Measurements from ENCODE around the gene DPH6.
"Not testable (repeated sequence)": the region's sequence is repeated elsewhere in the genome, so short reads cannot be mapped to it uniquely, and the experiment has no call there.

The DPH6 gene, protein sequence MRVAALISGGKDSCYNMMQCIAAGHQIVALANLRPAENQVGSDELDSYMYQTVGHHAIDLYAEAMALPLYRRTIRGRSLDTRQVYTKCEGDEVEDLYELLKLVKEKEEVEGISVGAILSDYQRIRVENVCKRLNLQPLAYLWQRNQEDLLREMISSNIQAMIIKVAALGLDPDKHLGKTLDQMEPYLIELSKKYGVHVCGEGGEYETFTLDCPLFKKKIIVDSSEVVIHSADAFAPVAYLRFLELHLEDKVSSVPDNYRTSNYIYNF

DNA sequence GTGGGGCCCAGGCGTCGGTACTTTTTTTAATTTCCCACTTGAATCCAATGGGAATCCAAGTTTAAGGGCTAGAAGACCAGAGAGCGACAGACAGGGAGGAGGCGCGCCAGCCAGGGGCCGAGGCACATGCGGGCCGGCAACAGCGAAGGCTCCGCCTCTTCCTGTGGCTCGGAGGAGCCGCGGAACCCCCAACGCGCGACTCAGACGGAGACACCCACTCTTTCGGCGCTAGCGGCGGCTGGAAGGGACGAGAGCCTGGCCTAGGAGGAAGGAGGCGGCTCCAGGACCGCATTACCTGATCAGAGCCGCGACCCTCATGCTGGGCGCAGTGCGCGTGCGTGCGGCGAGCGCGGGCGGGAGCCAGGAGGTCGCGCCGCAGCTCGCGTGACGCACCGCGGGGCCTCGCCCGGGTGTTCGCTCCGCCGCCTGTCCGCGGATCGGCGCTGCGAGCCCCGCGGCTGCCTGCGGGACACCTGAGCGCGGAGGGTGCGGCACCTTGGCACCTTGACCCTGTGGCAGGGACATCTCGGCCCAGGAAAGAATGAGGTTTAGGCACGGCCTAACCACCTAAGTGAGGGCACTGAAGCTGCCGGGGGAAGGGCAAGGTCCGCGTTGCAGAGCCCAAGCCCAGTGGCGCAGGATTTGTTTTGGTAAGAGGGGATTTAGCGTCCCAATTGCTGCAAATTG lies at the start of gene DPH6:
TSS of gene DPH6 (minus strand) at position 342 of the 687 bp plus-strand sequence. CDS start at position 318, 24 bp downstream.
- DNase-seq, result peak; percentile 35

DNA sequence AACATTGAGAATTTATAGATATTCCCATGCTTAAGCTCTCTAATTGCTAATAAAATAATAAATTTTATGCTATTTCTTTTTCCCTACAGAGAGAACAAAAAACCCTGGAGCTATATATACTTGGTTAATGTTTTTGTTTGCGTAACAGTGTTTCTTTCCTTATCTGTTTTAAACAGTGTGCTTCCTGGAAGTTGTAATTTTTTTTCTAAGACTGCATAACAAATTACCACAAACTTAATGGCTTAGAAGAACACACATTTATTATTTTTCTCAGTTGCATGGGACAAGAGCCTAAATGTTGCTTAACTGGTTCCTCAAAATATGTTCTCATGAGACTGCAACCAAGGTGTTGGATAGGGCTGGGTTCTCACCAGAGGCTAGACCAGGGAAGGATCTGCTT lies 49.7 kb upstream of the DPH6 start:
- DNase-seq, result no peak

DNA sequence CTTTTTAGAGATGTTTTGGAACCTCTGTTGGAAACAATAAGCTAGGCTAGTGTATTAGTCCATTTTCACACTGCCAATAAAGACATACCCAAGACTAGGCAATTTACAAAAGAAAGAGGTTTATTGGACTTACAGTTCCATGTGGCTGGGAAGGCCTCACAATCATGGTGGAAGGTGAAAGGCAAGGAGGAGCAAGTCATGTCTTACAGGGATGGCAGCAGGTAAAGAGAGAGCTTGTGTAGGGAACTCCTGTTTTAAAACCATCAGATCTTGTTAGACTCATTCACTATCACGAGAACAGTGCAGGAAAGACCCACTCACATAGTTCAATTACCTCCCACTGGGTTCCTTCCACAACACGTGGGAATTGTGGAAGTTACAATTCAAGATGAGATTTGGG lies 46.0 kb upstream of the DPH6 start:
- DNase-seq, result not testable (repeated sequence)

DNA sequence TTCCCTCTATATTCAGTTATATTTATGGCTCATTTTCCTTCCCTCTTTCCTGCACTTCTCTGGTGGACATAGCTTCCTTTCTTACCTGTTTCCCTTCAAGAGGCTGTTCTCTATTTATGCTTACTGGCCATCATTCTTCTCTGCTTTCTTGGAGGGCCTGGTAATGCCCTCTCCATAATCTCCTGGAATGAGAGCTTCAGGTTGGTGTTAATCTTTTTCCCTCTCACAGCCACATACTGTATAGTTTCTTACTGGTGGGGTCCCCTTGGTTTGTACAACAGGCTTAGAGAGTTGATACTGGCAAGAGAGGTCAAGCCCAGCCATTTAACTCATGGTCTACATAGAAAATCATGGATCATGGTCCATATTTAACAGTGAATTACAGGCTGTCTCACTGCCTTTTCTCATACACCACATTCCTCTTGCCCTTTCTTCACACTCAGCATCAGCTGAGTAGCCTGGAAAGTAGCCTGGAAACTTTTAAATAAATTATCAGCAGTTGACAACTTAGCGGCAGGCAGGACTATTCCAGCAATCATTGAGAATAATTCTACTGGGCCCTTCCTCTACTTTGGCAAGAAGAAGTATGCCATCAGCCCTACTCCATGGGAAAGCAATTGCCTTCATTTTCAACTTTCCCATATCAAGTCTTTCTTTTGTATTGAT lies 38.0 kb upstream of the DPH6 start:
- no peak for DNase-seq

DNA sequence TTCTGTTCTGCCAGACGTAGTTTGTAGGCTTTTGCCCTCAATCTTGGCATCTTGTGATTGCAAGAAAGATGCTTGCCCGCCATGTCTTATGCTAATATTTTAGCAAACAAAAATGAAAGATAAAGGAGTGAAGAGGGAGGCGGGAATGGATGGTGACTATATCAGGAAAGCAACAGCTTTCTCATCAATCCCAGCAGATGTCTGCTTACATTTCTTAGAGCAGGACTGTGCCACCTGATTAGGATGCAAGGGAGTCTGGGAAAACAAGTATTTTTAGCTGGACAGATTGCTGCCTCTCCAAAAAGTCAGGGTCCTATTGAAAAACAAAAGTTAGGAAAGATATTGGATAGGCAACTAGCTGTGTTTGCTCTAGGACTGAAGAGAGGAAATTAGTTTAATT lies 34.6 kb upstream of the DPH6 start:
- DNase-seq, result no peak

DNA sequence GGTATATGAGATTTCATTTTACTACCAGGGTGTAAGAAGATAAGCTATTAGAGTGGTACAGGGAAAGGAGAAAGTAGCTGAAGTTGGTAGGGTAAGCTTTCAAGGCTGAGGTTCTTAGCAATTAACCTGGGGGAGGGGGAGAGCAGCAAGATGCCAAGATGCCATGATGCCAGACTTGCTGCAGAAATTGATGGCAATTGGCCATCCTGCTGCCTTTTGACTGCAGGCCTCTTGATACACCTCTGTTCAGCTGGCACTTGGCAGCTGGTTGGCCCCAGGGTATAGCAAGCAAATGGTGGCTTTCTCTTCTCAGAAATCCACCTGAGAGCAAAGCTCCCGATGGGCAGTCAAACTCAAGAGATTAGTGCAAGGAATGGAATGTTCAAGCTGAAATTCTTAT lies 21.4 kb upstream of the DPH6 start:
- DNase-seq, result no peak

DNA sequence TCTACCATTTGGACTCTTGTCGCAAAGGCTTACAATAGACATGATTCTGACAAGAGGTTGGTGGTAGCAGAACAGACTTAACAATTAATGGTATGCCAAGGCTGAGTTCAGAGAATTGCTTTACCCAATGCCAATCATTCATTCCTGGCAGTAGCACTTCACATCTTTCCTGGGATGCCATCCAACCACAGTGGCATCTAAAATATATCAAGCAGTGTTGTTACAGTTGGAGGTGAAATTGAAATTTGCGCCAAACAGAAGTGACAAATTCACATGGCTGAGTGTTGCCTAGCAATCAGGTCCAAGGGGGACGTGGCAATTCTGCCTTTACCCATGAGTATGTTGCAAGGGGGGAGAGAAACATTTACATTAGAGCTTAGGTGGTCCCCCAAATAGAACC lies 21.0 kb upstream of the DPH6 start:
- no peak for DNase-seq

DNA sequence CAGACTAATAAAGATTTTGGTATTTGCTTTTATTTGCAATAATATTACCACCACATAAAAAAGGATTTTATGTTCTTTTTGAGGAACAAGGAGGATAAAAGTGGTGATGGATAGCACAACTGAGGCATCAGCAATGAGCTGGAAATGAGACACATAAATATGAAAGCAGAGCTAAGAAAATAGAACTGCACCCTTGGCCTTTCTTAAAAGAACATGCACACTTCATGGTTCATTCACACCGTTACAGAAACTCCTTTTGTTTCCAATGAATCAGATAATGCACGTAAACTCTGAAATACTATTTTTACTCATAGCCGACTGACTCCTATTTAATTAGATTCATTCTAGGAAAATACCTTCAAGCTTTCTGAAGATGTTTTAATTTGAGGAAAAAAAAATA lies 19.9 kb upstream of the DPH6 start:
- DNase-seq, result no peak

DNA sequence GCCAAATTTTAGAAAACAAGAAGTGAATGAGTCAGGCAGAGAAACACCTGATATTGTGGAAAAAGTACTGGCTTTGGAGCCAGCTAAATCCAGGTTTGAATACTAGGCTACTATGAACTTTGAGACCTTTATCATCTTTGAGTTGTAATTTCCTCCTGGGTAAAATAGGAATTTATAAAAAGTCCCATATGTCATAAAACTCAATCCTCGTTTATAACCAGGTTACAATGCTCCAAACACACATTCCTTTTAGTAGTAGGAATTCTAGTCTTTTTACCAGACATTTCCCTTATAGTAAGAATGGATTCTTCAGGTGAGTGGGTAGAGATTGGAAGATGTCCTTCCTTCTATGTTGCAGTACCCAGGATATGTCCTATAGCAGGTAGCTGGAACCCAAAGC lies 16.7 kb upstream of the DPH6 start:
- no peak for DNase-seq

DNA sequence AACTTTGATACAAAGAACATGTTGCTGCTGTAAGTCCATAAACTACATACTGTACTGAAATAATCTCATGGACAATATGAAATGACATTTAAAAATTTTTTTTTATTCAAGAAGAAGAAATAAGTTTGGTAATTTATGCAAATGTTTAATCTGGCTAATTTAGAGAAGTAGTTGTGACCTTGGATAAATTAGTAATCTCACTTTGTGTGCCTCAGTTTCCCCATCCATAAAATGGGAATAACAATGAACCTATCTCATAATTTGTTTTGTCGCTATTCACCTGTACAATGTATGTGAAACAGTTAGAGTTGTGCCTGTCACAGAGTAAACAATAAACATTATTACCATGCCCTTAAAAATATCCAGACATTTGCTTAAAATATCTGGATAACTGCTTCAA lies 15.3 kb upstream of the DPH6 start:
- DNase-seq, result no peak

DNA sequence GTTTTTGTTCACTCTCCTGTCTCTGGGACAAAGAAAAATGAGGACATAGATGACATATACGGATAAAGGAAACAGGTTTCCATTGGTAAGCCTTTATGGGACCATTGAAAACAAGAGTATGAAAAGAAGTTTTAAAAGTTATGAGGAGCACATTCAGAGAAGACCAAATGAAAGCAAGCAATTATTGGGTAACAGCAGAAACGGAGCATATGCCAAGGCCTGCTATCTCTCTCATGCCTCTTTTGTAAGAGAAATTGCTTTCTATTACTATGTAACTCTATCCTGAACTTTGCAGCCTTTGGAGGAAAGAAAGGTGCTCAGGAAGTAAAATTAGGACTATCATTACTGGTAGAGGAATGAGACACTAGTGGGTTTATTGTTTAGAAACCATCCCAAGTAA lies 14.9 kb upstream of the DPH6 start:
- DNase-seq, result no peak

DNA sequence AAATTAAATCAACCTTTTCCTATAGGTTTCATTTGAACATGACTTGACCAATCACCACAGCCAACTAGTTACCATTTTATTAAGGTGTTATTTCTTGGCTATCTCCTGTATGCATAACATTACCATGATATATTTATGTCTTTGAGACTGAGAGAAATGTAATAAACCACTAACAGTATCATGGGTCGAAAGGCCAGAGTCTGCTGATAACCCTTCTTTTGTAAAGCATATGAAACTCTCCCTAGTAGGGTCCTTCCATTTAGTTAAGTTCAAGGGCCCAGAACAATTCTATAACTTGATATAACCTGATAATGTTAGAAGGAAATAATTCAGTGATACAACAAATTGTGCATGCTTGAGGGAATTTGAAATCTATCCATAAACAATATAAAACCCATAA lies 14.3 kb upstream of the DPH6 start:
- DNase-seq, result no peak

DNA sequence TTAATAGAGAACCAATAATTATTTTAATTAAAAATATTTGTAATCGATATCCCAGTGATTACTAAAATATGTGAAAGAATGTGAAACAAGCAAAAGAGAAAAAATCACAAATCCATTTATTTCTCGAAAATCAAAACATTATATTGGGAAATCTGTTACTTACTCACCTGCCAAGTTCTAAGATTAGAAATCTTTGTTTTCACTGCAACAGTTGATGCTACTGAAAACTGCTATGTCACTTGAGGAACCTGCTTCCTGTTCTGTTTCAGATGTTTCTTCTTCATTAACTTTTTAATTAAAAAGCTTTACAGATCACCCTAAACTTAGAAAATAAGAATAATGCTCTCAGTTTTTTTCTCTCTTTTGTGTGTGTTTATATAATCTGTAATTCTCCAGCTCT lies 13.7 kb upstream of the DPH6 start:
- no peak for DNase-seq

DNA sequence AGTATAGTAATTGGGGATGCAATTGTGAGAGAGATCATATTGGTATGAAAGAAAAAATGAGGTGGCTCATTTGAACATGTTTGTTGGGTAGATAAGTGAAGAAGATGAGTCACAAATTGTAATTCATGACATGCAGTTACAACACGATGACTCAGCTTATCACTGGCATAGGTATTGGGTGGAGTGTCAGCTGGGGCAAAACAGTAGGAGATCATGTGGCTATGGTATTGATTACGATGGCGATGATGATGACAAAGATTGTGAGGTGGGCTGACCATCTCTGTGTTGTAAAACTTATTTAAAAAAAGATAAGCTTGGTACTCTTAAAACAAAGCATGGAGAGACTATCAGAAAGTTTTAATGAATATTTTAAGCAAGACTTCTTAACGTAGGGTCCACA lies 11.6 kb upstream of the DPH6 start:
- DNase-seq, result no peak

DNA sequence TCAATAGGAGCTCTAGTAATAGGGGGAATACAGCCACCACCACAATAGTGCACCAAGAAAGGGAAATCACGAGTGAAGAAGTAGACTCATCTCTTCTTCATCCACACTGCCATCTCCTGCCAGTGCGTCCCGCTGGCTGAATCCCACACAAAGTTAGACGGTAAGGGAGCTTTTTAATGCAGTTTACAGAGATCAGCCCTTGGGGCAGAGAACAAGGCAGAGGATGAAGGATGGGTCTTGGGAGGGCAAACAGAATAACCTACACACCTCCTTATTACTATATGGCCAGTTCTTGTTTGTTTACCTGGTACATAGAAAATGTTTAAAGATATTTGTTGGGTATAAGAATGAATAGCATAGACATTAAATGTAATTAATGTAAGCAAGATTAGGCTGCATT lies 11.0 kb upstream of the DPH6 start:
- DNase-seq, result no peak

DNA sequence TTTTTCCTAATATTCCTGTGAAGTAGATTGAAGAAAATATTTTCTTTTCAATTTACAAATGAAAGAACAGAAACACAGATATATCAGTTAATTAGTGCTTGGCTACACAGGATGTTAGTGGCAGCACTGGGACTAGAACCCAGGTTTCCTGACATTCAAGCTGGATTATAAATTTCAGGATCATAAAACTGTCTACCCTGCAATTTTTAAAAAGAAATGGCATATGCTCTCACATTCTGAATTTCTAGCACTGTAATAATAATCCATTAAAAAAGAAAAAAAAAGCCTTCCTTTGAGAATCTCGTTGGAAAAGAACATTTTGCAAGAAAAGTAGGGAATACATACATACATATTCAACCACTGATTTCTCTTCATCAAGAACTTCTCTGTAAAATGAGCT lies 9.3 kb upstream of the DPH6 start:
- DNase-seq, result no peak

DNA sequence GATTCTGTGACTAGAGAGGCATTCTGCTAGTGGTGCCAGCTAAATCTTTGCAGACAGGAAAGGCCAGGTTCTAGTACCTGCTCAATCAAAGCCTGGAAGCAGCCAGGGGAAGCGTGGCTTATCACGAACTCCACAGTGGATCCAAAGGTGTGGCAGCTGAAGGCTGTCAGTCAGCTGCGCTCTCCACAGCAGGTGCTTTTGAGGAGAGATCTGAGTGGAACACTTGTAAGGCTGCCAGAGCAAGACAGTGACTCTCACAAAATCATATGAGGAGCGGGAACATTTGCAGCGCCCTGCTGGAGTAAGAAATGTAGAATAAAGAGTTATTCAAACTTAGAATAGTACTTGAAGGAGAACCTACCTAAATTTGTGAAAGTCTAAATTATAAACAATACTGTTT lies 5.0 kb upstream of the DPH6 start:
- DNase-seq, result no peak

DNA sequence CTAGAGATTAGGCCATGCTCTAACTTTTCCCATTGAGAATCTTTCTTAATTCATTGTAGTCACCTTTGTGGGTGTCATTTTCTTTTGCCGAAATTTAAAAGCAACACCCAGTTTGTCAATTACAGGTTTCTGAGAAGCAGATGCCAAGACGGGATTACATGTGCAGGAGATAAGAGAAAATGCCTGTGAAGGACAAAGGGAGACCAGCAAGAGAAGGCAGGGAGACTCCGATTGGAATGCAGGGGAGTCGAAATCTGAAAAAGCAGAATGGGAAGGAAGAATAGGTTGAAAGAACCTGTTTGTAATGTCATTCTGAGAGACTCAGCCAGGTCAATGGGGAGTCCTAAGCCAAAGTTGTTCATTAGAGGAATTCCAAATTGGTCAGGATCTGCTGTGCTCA lies 3.6 kb upstream of the DPH6 start:
- no peak for DNase-seq

DNA sequence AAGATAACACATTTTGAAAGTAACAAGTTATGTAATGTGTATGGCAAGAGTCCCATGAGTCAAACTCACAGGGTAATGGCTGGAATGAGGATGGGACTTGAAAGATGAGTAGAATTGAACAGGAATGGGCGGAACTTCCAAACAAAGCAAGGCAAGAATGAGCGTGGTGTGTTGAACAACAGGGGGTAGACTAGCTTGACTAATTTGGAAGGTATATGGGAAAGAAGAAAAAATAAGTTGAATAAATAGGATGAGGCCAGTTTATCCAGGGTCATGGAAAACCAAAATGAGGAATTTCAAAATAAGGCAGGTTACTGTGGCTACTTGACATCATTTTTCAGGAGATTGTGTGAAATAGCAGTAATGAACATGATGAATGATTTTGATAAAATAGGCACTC lies 2.5 kb upstream of the DPH6 start:
- DNase-seq, result no peak

DNA sequence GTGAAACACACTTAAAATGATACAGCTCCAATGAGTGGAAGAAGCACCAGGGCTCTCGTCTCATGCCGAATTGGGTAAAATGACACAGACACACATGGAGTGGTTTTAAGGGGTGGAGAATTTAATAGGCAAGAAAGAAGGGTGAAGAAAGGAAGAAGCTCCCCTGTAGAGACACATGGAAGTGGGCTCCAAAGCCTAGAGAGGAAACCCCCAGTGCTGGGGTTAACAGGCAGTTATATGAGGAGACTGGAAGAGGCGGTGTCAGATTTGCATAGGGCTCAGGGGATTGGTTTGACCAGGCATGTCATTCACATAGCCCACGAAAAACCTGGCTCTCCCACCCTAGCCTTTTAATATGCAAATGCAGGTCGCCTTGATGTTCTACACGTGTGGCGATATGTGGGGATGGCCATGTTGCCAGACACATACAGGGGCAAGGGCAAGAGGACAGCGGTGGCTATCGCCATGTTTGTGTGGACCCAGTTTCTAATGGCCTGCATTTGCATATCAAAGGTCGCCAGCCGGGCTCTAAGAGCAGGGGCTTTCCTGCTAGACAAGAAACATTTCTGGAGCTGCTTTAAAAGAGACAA lies 1.9 kb upstream of the DPH6 start:
- no peak for DNase-seq

DNA sequence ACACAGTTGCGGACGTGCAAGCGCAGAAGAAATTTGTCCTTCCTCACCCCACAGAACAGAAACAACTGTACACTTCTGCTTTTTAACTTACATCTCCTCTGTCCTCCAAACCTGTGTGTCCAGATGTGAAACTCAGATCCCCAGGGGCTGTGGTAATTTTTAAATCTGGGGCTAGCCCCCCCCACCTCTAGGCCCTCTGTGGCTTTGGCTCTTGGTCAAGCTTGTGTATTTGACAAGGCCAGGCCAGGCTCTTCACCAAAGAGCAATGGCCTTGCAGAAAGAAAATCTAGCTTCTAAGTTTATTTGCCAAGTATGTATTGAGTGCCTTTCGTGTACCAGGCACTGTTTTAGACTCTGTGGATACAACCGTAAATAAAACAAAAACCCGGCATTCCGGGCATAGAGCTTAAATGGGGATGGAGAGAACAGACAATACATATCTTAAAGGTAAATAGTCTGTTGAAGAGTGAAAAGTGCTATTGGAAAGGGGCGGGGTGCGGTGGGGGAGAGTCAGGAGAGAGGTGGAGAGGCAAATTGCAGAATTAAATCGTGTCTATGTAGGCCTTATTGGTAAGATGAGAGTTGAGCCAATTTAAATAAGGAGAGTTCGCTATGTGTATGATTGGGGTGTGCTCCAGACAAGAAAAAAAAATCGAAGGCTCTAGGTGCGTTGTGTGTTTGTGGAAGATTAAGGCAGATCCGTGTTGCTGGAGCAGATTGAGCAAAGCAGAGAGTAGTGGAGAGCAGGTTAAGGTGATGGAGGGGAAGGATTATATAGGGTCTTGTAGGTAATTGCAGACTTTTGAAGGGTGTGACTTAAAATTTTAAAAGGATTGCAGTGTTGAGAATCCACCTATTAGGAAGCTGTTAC lies 781 bp upstream of the DPH6 start:
- DNase-seq, result no peak

DNA sequence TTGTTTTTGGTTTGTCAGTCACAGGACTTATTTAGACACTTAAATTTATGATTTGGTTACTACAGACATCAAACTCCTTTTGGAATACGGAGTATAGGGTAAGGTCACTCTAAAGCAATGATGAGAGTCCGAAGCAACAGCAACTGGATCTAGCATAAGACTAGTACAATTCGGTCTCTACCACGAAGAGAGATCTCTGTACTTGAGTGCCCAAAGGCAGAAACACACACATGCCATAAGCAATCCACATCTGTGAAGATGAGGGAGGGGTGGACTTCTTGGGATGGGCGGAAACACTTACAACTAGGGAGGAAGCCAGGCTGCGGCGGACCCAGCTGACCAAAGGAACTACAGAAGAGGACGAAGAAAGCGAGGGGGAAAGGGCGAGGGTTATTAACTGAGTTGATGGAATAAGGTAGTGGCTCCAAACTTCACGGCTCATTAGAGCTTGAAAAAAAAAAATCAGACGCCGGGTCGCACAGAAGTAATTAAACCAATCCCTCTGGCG lies 595 bp downstream of the DPH6 start:
- no peak for DNase-seq

DNA sequence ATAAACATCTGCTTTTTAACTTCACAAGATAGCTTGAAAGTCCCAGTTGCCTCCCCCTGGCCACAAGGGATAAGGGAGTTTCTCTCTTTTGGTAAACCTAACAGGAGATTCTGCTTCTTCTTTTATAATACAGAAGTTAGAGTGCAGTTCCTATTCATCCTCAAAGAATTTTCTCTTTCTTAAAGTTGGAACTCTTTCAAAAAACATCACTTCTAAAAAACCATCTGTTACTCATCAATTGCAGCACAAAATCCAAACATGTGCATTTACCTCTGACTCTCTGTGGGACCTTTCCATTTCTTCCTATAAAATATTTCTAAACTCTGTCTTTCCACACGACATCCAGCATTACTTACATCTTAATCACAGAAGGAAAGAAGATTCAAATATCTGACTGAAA lies 5.1 kb downstream of the DPH6 start:
- DNase-seq, result no peak

All from DMS153 (cell line).